Lower lobe of right lung (tissue), 2 donors: ENCODE results near the gene DIO2. TPM values are rescaled to one million over a fixed set of nuclear protein-coding genes. Genes with fewer than 3 reads are reported as not detected.
A peak's percentile ranks its signal among the peaks of the same experiment; 100 is the strongest.

Experiments used
- ATAC-seq, 2 donors: fragments of 200-7000 bp; cut with Tn5 transposase; one replicate each; pipeline ENCODE4 v1.9.1; 2020 to 2022; ENCODE audit warnings: mild to moderate bottlenecking in 2 of 2, moderate library complexity in 2 of 2
- DNase-seq: peaks from one replicate; pipeline ENCODE4 v3.0.0-alpha.2; 2020
- H3K27ac ChIP-seq: fragments of 200-600 bp; one replicate; pipeline ENCODE4 v1.8.0; 2022
- H3K27me3 ChIP-seq: fragments of 200-600 bp; one replicate; pipeline ENCODE4 v1.8.0; 2022; ENCODE audit warnings: low read depth
- H3K36me3 ChIP-seq: fragments of 200-600 bp; one replicate; pipeline ENCODE4 v1.8.0; 2022; ENCODE audit warnings: mild to moderate bottlenecking
- H3K4me1 ChIP-seq: fragments of 200-600 bp; one replicate; pipeline ENCODE4 v1.8.0; 2022
- H3K4me3 ChIP-seq: fragments of 200-600 bp; one replicate; pipeline ENCODE4 v1.8.0; 2022; ENCODE audit warnings: mild to moderate bottlenecking
- H3K9me3 ChIP-seq: fragments of 200-600 bp; one replicate; pipeline ENCODE4 v1.8.0; 2022
- intact Hi-C: fragments of 100-400 bp; cut with DNase I; formaldehyde crosslinking; loops from one replicate; pipeline ENCODE4 v1.11.0; 2022
- long read RNA-seq: library from polyadenylated mRNA; unstranded; transcript quantifications from one replicate; pipeline ENCODE4 v2.0.0, GENCODE V29; 2021
- total RNA-seq: library from RNA; stranded (reverse); fragmentation: NEBNext Ultra II Directional; extraction: Animal tissue kit (Norgen Biotek cat#: 25700); gene quantifications from one replicate; pipeline ENCODE4 v1.2.1, GENCODE V29; 2021
- TF ChIP-seq, protein P1 (sequence below): fragments of 200-600 bp; IDR thresholded peaks from one replicate; pipeline ENCODE4 v1.8.0; 2022; ENCODE audit warnings: antibody characterized with exemption, mild to moderate bottlenecking
- donor health status: DM: no; HTN: yes; CAD: no; lungs with severe emphysema.

DIO2 gene
- 0.62 TPM for total RNA-seq
- long read RNA-seq, full-length matches to known transcripts: 1 of 1 reads
- long read RNA-seq, partial matches to known transcripts: 0 of 1 reads
- long read RNA-seq, other reads (novel, unspliced or antisense): 0 of 1 reads

GRCh38 chr14:80211153-80212022 lies at the start of gene DIO2:
TSS of gene DIO2 (minus strand) at chr14:80211504. CDS start at chr14:80211472, 32 bp downstream.
- Histone ChIP-seq H3K4me3 (peak within 1 kb of the TSS; percentile 19), H3K27ac (no peak within 1 kb of the TSS), H3K4me1 (no peaks in the 10 kb centered on the region), H3K36me3 (no peaks in the 10 kb centered on the region), H3K27me3 (no peaks in the 10 kb centered on the region), H3K9me3 (no peaks in the 10 kb centered on the region)
- ATAC-seq (peak in 1 of 2 donors; percentile 61), DNase-seq (no peak)
- intact Hi-C loops: no loop called here
- TF ChIP-seq, protein P1, sequence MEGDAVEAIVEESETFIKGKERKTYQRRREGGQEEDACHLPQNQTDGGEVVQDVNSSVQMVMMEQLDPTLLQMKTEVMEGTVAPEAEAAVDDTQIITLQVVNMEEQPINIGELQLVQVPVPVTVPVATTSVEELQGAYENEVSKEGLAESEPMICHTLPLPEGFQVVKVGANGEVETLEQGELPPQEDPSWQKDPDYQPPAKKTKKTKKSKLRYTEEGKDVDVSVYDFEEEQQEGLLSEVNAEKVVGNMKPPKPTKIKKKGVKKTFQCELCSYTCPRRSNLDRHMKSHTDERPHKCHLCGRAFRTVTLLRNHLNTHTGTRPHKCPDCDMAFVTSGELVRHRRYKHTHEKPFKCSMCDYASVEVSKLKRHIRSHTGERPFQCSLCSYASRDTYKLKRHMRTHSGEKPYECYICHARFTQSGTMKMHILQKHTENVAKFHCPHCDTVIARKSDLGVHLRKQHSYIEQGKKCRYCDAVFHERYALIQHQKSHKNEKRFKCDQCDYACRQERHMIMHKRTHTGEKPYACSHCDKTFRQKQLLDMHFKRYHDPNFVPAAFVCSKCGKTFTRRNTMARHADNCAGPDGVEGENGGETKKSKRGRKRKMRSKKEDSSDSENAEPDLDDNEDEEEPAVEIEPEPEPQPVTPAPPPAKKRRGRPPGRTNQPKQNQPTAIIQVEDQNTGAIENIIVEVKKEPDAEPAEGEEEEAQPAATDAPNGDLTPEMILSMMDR: no peak

DNA sequence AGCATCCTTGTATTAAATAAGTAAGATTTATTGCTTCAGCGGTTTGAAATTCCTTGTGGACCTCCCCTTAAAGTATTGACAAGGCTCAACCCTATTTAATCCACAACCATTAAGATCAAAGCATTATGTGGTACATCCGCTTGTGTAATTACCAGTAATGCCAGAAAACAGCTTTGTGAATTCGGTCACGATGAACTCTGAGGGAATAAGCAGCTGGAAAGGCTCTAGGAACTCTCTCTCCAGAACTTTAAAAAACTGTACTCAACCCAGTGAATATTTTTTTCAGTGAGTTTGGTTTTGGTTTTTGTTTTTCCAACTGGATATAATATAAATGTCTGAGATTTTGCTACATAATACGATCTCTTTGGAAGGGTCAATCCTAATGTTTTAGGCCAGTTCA lies 49.3 kb upstream of the DIO2 start:
- Histone ChIP-seq H3K4me3 (no peak overlapping the region), H3K36me3 (no peaks in the 10 kb centered on the region), H3K9me3 (no peaks in the 10 kb centered on the region), H3K27ac (no peak overlapping the region), H3K27me3 (no peaks in the 10 kb centered on the region), H3K4me1 (no peaks in the 10 kb centered on the region)
- no peak for DNase-seq
- no peak for ATAC-seq
- intact Hi-C loops: no loop called here
- TF ChIP-seq, protein P1: no peak

GRCh38 chr14:80239631-80240030 lies 28.3 kb upstream of the DIO2 start:
- intact Hi-C loops: no loop called here
- no peaks in the 10 kb centered on the region for H3K4me1 ChIP-seq

GRCh38 chr14:80237143-80237542 lies 25.8 kb upstream of the DIO2 start:
- DNase-seq: no peak
- intact Hi-C loops: no loop called here
- ATAC-seq: no peak
- no peaks in the 10 kb centered on the region for H3K36me3 ChIP-seq
- no peaks in the 10 kb centered on the region for H3K27me3 ChIP-seq
- TF ChIP-seq, protein P1: no peak
- no peak overlapping the region for H3K4me3 ChIP-seq
- no peak overlapping the region for H3K27ac ChIP-seq
- no peaks in the 10 kb centered on the region for H3K4me1 ChIP-seq
- peaks cover 5% of the 10 kb centered on the region for H3K9me3 ChIP-seq

More at GRCh38 chr14:80239631-80240030, 28.3 kb upstream of the DIO2 start:
- TF ChIP-seq, protein P1: no peak
- ATAC-seq (no peak), DNase-seq (no peak)
- Histone ChIP-seq H3K27ac (no peak overlapping the region), H3K36me3 (no peaks in the 10 kb centered on the region), H3K4me3 (no peak overlapping the region), H3K27me3 (no peaks in the 10 kb centered on the region), H3K9me3 (peaks cover 5% of the 10 kb centered on the region)

GRCh38 chr14:80233470-80234089 lies 22.3 kb upstream of the DIO2 start:
- TF ChIP-seq, protein P1: no peak
- ATAC-seq: no peak
- no peaks in the 10 kb centered on the region for H3K4me1 ChIP-seq
- intact Hi-C loops: no loop called here
- H3K36me3 ChIP-seq: no peaks in the 10 kb centered on the region
- H3K27ac ChIP-seq: no peak overlapping the region
- H3K4me3 ChIP-seq: no peak overlapping the region
- H3K27me3 ChIP-seq: no peaks in the 10 kb centered on the region
- peaks cover 5% of the 10 kb centered on the region for H3K9me3 ChIP-seq
- DNase-seq: no peak
